Measurements from ENCODE around the gene SFT2D3.

GRCh38 chr2:127739800-127740199 lies 38.5 kb downstream of the SFT2D3 start:
- TF ChIP-seq CTCF (conservative IDR thresholded peaks at IDR 0.05; ENCODE audit: low read depth, low read length), result no peak
- TF ChIP-seq EZH2 (IDR thresholded peaks at IDR 0.05; ENCODE audit: borderline replicate concordance, low read depth, low read length, poor library complexity, severe bottlenecking), result no peak
